HK-2 (cell line): ENCODE data around the gene COX6B2.

Source experiments
- DNase-seq: peaks from one replicate; pipeline ENCODE4 v3.0.0-alpha.2; 2018; ENCODE audit not compliant: unreplicated experiment

Gene COX6B2

DNA sequence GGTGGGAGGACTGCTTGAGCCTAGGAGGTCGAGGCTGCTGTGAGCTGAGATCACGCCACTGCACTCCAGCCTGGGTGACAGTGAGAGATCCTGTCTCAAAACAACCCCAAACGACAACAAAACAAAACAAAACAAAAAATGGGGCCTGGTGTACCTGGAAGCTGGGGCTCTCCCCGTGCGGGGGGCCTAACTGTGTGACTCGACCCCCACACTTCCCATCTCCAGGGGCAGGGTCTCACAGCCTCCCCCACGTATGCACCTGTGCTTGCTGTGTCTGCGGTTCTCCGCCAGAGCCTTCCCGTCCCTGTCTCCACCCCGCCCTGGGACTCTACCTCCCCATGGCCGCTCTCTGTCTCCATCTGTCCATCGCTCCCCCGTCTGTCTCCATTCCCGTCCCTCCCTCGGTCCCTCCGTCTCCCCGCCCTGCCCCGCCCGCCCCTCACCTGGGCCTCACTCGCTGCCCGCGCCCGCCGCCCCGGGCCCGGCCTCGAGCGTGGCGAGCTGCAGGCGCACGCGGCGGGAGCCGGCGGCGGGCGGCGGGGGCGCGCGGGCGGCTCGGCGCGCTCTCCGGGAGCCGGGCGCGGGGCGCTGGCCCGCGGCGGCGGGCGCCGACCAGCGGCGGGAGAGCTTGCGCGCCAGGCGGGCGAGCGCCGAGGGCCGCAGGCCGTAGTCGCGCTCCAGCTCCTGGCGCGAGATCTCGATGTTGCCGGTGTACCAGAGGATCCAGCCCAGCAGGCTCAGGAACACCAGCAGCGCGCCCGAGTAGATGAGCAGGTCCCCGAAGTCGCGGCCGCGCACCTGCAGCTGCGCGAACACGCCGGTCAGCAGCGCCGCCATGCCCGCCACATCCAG, 29.0 kb upstream of the COX6B2 start:
- DNase-seq, result peak; percentile 78

- DNase-seq, result no peak
These were observed 28.1 kb upstream of the COX6B2 start for GRCh38 chr19:55382522-55383054.

GRCh38 chr19:55382013-55382412, 27.5 kb upstream of the COX6B2 start:
- DNase-seq, result no peak

GRCh38 chr19:55379174-55379573, 24.7 kb upstream of the COX6B2 start:
- DNase-seq, result no peak

GRCh38 chr19:55377356-55378131, 23.0 kb upstream of the COX6B2 start:
- no peak for DNase-seq

DNA sequence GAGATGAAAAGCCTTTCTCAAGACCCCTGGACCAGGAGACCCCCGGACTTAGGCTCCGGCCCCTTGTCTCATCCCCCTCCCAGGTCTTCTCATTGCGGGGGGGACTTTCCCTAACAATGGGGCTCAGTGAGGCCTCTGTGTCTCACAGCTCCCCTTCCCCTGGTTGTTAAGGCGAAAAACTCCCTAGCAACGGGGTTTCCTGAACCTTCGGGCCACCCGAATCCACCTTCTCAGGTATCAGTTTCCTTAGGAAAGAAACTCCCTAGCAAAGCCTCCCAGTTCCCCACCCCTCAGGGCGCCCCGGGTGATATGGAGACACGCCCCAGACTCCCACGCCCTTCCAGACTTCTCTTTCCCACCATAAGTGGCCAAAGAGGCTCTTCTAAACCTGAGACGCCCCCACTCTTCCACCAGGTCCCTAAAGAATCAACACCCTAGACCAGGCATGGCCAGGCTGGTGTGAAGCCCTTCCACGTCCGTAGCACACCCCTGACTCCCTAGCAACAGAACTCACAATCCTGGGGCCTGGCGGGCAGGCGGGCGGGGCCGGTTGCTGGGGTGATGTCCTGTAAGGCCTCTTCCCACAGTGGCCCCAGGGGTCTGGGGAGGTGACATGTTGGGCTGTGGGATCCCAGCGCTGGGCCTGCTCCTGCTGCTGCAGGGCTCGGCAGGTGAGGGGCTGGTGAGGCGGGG, 21.9 kb upstream of the COX6B2 start, which contains the start of gene TMEM190:
Gene TMEM190, plus strand, starts transcription at position 586 of the 693 bp plus-strand sequence. Its CDS starts 28 bp downstream, at position 614.
- DNase-seq, result no peak

GRCh38 chr19:55373993-55374757, 19.7 kb upstream of the COX6B2 start:
- peak; percentile 84 for DNase-seq

DNA sequence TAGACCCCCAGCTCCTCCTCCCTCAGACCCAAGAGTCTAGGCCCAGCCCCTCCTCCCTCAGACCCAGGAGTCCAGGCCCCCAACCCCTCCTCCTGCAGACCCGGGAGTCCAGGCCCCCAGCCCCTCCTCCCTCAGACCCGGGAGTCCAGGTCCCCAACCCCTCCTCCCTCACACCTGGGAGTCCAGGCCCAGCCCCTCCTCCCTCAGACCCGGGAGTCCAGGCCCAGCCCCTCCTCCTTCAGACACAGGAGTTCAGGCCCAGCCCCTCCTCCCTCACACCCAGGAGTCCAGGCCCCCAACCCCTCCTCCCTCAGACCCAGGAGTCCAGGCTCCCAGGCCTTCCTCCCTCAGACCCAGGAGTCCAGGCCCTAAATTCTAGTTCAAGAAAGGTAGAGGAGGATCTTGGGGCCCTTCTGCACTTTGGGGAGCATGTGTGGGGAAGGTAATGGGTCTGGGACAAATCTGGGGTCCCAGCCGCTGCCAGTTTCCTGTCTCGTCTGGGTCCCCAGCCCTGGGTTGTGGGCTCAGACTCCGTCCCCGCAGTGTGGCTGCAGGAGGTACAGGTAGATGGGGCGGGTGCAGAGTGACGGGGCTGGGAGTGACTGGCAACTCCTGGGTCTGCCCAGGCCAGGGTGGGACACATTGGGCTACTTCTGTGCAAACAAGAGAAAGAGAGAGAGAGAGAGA, 18.9 kb upstream of the COX6B2 start:
- DNase-seq, result peak; percentile 55

DNA sequence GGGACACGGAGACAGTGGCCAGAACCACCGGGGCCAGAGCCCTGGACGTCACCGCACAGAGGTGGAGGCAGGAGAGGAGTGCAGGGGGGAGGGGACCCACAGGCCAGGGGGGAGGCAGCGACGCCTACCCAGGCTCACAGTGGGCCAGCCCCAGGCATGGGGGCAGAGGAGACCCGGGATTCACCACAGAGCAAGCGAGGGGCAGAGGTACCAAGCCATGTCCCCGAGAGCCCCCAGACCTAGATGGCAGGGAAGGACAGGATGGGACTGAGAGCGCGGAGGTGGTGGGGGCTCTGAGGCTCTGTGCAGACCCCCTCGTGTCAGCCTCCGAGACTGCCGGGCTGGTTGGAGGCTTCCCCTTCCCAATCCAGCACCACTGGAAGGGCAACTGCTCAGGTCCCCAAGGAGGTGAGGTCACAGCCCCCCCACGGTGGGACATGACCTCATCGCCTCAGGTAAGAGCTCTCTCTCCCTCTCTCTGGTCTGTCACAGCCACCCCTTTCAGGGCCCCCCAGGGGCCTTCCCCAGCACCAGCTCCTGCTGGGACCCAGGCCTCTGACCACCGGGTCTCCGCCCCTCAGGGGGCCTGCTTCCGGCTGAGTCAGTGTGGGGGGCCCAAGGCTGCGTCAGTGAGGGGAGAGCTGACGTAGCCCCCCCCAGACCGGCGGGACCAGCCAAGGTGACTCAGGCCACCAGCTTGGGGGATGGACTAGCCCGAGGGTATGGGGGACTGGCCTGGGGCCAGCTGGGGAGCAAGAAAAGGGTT, 18.0 kb upstream of the COX6B2 start:
- peak; percentile 88 for DNase-seq

DNA sequence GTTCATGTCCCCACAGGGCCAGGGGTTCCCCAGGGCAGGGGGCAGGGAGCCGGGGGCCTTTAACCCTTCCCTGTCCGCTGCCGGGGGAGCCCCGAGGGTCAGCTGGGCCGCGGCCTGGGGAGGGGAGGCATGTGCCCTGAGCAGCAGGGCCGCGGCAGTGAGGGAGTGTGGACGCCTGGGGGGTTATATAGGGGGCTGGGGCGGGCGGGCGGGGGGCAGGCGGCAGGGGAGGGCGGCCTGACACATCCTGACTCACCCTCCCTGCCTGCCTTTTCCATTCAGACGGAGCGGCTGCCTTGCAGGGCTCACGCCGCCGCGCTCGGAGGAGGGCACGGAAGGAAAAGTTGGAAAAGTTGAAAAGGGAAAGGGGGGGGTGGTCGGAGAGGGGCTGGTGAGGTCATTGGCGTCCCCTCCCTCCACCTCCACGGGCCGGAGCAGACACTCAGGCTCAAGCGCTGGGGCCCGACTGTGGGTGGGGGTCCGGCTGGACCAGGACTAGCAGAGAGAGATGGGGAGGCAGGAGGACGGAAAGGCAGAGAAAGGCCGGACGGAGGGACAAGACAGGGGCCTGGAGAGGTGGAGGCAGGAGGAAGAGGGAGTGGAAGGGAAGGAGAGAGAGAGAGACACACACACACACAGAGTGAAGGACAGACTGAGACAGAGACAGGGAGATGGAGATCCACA, 15.9 kb upstream of the COX6B2 start, which contains the start of gene IL11:
Gene IL11, minus strand, starts transcription at position 159 of the 684 bp plus-strand sequence. Its CDS starts 153 bp downstream, at position 6.
- DNase-seq, result peak; percentile 84

DNA sequence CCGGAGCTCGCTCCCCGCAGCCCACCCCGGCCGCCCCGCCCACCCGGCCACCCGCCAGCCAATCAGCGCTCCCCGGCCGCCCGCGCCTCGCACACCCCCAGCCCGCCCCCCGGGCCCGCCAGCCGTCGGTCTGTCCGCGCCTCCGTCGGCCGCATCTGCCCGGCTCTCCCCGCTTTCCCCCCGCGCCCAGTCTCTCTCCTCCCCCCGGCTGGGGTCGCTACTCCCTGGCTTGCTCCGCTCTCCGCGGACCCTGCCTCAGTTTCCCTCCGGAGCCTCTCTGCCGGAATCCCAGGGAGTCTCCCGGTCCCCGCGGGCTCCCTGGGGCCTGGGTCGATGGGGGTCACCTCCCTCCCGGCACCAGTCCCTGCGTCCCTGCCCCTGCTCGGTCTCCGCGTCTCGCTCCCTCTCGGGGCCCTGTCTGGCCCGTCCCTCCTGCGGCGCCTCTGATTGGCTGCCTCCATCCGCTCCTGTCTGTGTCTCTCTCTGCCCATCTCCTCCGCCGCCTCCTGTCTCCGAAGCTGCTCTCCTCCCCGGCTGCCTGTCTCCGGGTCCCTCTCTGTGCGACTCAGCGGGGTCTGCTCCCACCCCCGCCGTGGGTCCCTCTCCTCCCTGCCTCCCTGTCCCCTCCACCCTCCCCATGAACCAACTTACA, 15.3 kb upstream of the COX6B2 start:
- peak; percentile 83 for DNase-seq

- DNase-seq, result peak; percentile 59
These were observed 14.4 kb upstream of the COX6B2 start for GRCh38 chr19:55368701-55369563.

DNA sequence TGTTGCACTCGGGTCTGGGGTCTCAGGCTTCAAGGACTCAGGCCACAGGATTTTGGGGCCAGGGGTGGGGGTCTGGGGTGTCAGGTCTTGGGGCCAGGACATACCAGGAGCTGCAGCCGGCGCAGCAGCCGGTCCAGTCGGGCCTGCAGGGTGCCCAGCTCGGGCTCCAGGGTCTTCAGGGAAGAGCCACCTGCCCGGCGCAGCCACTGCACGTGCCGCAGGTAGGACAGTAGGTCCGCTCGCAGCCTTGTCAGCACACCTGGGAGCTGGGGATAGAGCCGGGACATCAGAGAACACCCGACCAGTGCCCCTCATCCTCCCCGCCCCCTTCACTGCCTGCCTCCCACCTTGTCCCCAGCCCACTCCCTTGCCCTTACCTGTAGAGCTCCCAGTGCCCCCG, 13.6 kb upstream of the COX6B2 start:
- no peak for DNase-seq

DNA sequence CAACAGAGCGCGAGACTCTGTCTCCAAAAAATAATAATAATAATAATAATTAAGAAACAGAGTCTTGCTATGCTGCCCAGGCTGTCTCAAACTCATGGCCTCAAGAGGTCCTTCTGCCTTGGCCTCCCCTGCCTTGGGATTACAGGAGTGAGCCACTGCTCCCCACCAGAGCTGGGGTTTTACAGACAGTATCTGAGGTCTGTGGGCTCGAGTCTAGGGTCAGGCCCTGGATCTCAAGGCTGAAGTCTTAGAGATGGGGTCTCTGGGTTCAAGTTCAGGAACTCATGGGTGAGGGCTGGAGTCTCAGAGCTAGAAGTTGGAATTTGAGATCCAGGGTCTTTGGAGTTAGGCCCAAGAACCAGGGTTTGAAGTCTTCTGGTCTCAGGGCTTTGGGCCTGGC, 12.3 kb upstream of the COX6B2 start:
- DNase-seq, result no peak

- DNase-seq, result no peak
These were observed 11.4 kb upstream of the COX6B2 start for GRCh38 chr19:55365964-55366363.

- no peak for DNase-seq
These were observed 10.7 kb upstream of the COX6B2 start for GRCh38 chr19:55365245-55365644.

GRCh38 chr19:55362990-55363716, 8.6 kb upstream of the COX6B2 start, which contains the start of gene GARIN5B:
TSS of gene GARIN5B (minus strand) at chr19:55363260. CDS start at chr19:55363066, 194 bp downstream.
- DNase-seq, result no peak
